Retinal pigment epithelial cell (primary cell): ENCODE measurements around the gene CLASP1.

ENCODE experiments used
- DNase-seq: peaks from one replicate; pipeline ENCODE4 v3.0.0-alpha.2; 2010; ENCODE audit warnings: low read depth
- H3K4me3 ChIP-seq: 2 replicates; pipeline ENCODE4 v1.5.1; 2011; ENCODE audit warnings: mild to moderate bottlenecking, low read length, control low read depth, moderate library complexity
- CTCF ChIP-seq: conservative IDR thresholded peaks from 2 replicates; pipeline ENCODE4 v1.5.1; 2011; ENCODE audit warnings: low read depth, low read length, control low read depth, inconsistent platforms

Gene CLASP1

GRCh38 chr2:121502246-121502645 is 147.0 kb downstream of the CLASP1 start:
- TF ChIP-seq CTCF = no peak
- no peak overlapping the region for H3K4me3 ChIP-seq
- DNase-seq = no peak

GRCh38 chr2:121501554-121501953 is 147.7 kb downstream of the CLASP1 start:
- DNase-seq = no peak

GRCh38 chr2:121501031-121501430 is 148.2 kb downstream of the CLASP1 start:
- no peak for TF ChIP-seq CTCF
- H3K4me3 ChIP-seq = no peak overlapping the region
- no peak for DNase-seq

More at GRCh38 chr2:121501554-121501953, 147.7 kb downstream of the CLASP1 start:
- no peak for TF ChIP-seq CTCF
- H3K4me3 ChIP-seq = no peak overlapping the region

GRCh38 chr2:121498731-121499130 is 150.5 kb downstream of the CLASP1 start:
- no peak overlapping the region for H3K4me3 ChIP-seq
- no peak for DNase-seq
- no peak for TF ChIP-seq CTCF

GRCh38 chr2:121492409-121492808 is 156.9 kb downstream of the CLASP1 start:
- H3K4me3 ChIP-seq = no peak overlapping the region
- no peak for TF ChIP-seq CTCF
- DNase-seq = no peak

GRCh38 chr2:121491518-121491917 is 157.7 kb downstream of the CLASP1 start:
- DNase-seq = no peak
- H3K4me3 ChIP-seq = no peak overlapping the region
- no peak for TF ChIP-seq CTCF

GRCh38 chr2:121490584-121491133 is 158.6 kb downstream of the CLASP1 start:
- TF ChIP-seq CTCF = no peak
- no peak for DNase-seq
- no peak overlapping the region for H3K4me3 ChIP-seq
